ENCODE data around the gene ATG7.
"Not testable (repeated sequence)": the region's sequence is repeated elsewhere in the genome, so short reads cannot be mapped to it uniquely, and the experiment has no call there.

DNA sequence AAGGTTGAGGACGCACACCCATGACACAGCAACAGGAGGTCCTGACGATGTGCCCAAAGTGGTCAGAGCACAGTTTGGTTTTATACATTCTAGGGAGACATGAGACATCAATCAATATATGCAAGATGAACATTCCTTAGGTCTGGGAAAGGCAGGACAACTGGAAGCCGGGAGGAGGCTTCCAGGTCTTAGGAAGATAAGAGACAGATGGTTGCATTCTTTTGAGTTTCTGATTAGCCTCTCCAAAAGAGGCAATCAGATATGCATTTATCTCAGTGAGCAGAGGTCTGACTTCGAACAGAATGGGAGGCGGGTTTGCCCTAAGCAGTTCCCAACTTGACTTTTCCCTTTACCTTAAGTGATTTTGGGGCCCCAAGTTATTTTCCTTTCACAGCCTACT, 16.7 kb upstream of the ATG7 start:
- TF ChIP-seq, protein P1, sequence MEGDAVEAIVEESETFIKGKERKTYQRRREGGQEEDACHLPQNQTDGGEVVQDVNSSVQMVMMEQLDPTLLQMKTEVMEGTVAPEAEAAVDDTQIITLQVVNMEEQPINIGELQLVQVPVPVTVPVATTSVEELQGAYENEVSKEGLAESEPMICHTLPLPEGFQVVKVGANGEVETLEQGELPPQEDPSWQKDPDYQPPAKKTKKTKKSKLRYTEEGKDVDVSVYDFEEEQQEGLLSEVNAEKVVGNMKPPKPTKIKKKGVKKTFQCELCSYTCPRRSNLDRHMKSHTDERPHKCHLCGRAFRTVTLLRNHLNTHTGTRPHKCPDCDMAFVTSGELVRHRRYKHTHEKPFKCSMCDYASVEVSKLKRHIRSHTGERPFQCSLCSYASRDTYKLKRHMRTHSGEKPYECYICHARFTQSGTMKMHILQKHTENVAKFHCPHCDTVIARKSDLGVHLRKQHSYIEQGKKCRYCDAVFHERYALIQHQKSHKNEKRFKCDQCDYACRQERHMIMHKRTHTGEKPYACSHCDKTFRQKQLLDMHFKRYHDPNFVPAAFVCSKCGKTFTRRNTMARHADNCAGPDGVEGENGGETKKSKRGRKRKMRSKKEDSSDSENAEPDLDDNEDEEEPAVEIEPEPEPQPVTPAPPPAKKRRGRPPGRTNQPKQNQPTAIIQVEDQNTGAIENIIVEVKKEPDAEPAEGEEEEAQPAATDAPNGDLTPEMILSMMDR (IDR thresholded peaks at IDR 0.05; ENCODE audit: poor library complexity) = not testable (repeated sequence)
- TF ChIP-seq EZH2 (IDR thresholded peaks at IDR 0.05; ENCODE audit: borderline replicate concordance) = not testable (repeated sequence)

Data from hepatocyte (in vitro differentiated cells).